HL-60/S4 treated with retinoic acid at 250 ng/mL for 4 days and 3 days (cell line): ENCODE results near the gene AKR1E2.

Source experiments
- in situ Hi-C: fragments of 300-500 bp; cut with MboI; formaldehyde crosslinking; loops from 2 replicates; pipeline ENCODE4 v1.7.0; 2022; ENCODE audit warnings: low sequenced_read_pairs

Gene AKR1E2

GRCh38 chr10:4887501-4887900, 61.5 kb downstream of the AKR1E2 start:
- in situ Hi-C loops: no loop called here

GRCh38 chr10:4888236-4888635, 62.2 kb downstream of the AKR1E2 start:
- in situ Hi-C loops: no loop called here

GRCh38 chr10:4889959-4890358, 64.0 kb downstream of the AKR1E2 start:
- in situ Hi-C loops: no loop called here

- in situ Hi-C loops: no loop called here
Observed at GRCh38 chr10:4892681-4893080, 66.7 kb downstream of the AKR1E2 start.

GRCh38 chr10:4894335-4894734, 68.3 kb downstream of the AKR1E2 start:
- in situ Hi-C loops: no loop called here
